NCI-H1694 treated with DMSO at 0.1 percent for 48 hours (cell line): ENCODE data around the gene ART4.

Experiments
- DNase-seq: peaks from one replicate; lab custom pipeline; 2025; lab: John Stamatoyannopoulos, UW

The ART4 gene

GRCh38 chr12:14850929-14851663, 7.8 kb upstream of the ART4 start:
- DNase-seq = no peak

- no peak for DNase-seq
Observed at GRCh38 chr12:14849661-14850060, 6.3 kb upstream of the ART4 start.

GRCh38 chr12:14846876-14847580, 3.7 kb upstream of the ART4 start:
- no peak for DNase-seq

- DNase-seq = no peak
Observed at GRCh38 chr12:14846042-14846587, 2.8 kb upstream of the ART4 start.

GRCh38 chr12:14845350-14845750, 2.0 kb upstream of the ART4 start:
- DNase-seq = peak; percentile 76

- no peak for DNase-seq
Observed at GRCh38 chr12:14844401-14844800, 1.1 kb upstream of the ART4 start.

GRCh38 chr12:14842315-14842714, 1.0 kb downstream of the ART4 start:
- DNase-seq = no peak

- DNase-seq = no peak
Observed at GRCh38 chr12:14841761-14842160, 1.6 kb downstream of the ART4 start.

- DNase-seq = no peak
Observed at GRCh38 chr12:14840616-14841015, 2.7 kb downstream of the ART4 start.

- DNase-seq = no peak
Observed at GRCh38 chr12:14839262-14839661, 4.1 kb downstream of the ART4 start.

GRCh38 chr12:14836336-14837210, 6.8 kb downstream of the ART4 start:
- DNase-seq = no peak

- DNase-seq = no peak
Observed at GRCh38 chr12:14834509-14834908, 8.8 kb downstream of the ART4 start.

GRCh38 chr12:14833952-14834351, 9.4 kb downstream of the ART4 start:
- DNase-seq = no peak

- no peak for DNase-seq
Observed at GRCh38 chr12:14833336-14833735, 10.0 kb downstream of the ART4 start.

- no peak for DNase-seq
Observed at GRCh38 chr12:14828892-14829291, 14.4 kb downstream of the ART4 start.

- DNase-seq = no peak
Observed at GRCh38 chr12:14827043-14827442, 16.3 kb downstream of the ART4 start.

- DNase-seq = no peak
Observed at GRCh38 chr12:14826491-14826890, 16.8 kb downstream of the ART4 start.

GRCh38 chr12:14825256-14825655, 18.1 kb downstream of the ART4 start:
- no peak for DNase-seq

- no peak for DNase-seq
Observed at GRCh38 chr12:14824012-14824634, 19.2 kb downstream of the ART4 start.

- no peak for DNase-seq
Observed at GRCh38 chr12:14814014-14814413, 29.3 kb downstream of the ART4 start, which contains the start of gene SMCO3. Gene SMCO3, minus strand, starts transcription at chr12:14814182. Its CDS starts 7,502 bp downstream, at chr12:14806680.

- DNase-seq = no peak
Observed at GRCh38 chr12:14811486-14811885, 31.8 kb downstream of the ART4 start.
